Measurements from ENCODE around the gene MRPL17.

MRPL17 gene

GRCh38 chr11:6630632-6631291 is 52.4 kb downstream of the MRPL17 start:
- DNase-seq: no peak
